NCI-H187 treated with DMSO at 0.1 percent for 48 hours (cell line): ENCODE data around the gene ZNF660.
"Not testable (repeated sequence)": the region's sequence is repeated elsewhere in the genome, so short reads cannot be mapped to it uniquely, and the experiment has no call there.

ENCODE experiments used
- DNase-seq: peaks from one replicate; lab custom pipeline; 2025; lab: John Stamatoyannopoulos, UW

ZNF660 gene

GRCh38 chr3:44584646-44585501 is at the start of gene ZNF660:
TSS of gene ZNF660 (plus strand) at chr3:44584964. CDS start at chr3:44594194, 9,230 bp downstream.
- no peak for DNase-seq

- DNase-seq: no peak
These were observed 49.4 kb upstream of the ZNF660 start for GRCh38 chr3:44535364-44535763.

GRCh38 chr3:44544811-44545210 is 40.0 kb upstream of the ZNF660 start:
- not testable (repeated sequence) for DNase-seq

- DNase-seq: no peak
These were observed 29.9 kb upstream of the ZNF660 start, which contains the start of gene ZKSCAN7 for GRCh38 chr3:44554626-44555592. TSS of gene ZKSCAN7 (plus strand) at chr3:44555193. CDS start at chr3:44557048, 1,855 bp downstream.

- DNase-seq: no peak
These were observed 29.0 kb upstream of the ZNF660 start for GRCh38 chr3:44555723-44556122.

GRCh38 chr3:44557074-44557473 is 27.7 kb upstream of the ZNF660 start:
- no peak for DNase-seq

- DNase-seq: no peak
These were observed 23.7 kb upstream of the ZNF660 start for GRCh38 chr3:44561076-44561475.

- DNase-seq: no peak
These were observed 22.6 kb upstream of the ZNF660 start for GRCh38 chr3:44562147-44562546.

GRCh38 chr3:44568561-44568960 is 16.2 kb upstream of the ZNF660 start:
- DNase-seq: no peak

- DNase-seq: no peak
These were observed 13.7 kb upstream of the ZNF660 start for GRCh38 chr3:44571024-44571423.

GRCh38 chr3:44576613-44577012 is 8.2 kb upstream of the ZNF660 start:
- no peak for DNase-seq

GRCh38 chr3:44577354-44577952 is 7.3 kb upstream of the ZNF660 start:
- DNase-seq: not testable (repeated sequence)

- not testable (repeated sequence) for DNase-seq
These were observed 6.4 kb upstream of the ZNF660 start for GRCh38 chr3:44578316-44578715.

GRCh38 chr3:44578924-44579515 is 5.7 kb upstream of the ZNF660 start:
- not testable (repeated sequence) for DNase-seq

- not testable (repeated sequence) for DNase-seq
These were observed 5.0 kb upstream of the ZNF660 start for GRCh38 chr3:44579749-44580148.

- not testable (repeated sequence) for DNase-seq
These were observed 3.8 kb upstream of the ZNF660 start for GRCh38 chr3:44580971-44581370.

GRCh38 chr3:44596621-44597020 is 11.9 kb downstream of the ZNF660 start:
- DNase-seq: no peak

- no peak for DNase-seq
These were observed 17.0 kb downstream of the ZNF660 start for GRCh38 chr3:44601749-44602148.

GRCh38 chr3:44612678-44613077 is 27.9 kb downstream of the ZNF660 start:
- no peak for DNase-seq

GRCh38 chr3:44624749-44625480 is 40.2 kb downstream of the ZNF660 start, which contains the start of gene ZNF197:
TSS of gene ZNF197 (plus strand) at chr3:44625036. CDS start at chr3:44629155, 4,119 bp downstream.
- DNase-seq: peak; percentile 68

GRCh38 chr3:44628716-44629115 is 44.0 kb downstream of the ZNF660 start:
- DNase-seq: no peak
